ENCODE data around the gene CEP72. TPM values are rescaled to one million over a fixed set of nuclear protein-coding genes. Genes with fewer than 3 reads are reported as not detected.

The CEP72 gene
- polyA plus RNA-seq, 1 experiment, result 1.7 TPM

DNA sequence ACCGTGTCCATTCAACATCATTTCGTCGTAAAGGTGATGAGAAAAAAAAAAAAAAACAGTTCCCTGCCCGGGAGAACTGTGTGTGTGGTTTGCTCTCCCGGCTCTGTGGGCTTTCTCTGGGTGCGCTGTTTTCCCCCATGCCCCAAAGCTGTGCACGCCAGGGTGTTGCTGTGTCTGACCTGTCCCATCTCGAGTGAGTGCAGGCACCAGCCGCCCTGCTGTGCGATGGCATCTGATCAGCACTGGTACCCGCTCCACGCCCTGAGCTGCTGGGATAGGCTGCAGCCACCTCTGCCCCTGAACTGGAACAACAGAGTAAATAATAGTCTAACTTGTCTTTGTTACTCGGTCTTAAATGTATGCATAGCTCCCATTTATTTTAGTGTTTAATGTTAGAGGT, 33.3 kb downstream of the CEP72 start:
- DNase-seq (ENCODE audit: low read depth), result no peak
- CTCF ChIA-PET, result interaction anchor here (0.7 kb wide), 1 partner anchor 68 kb away, joined by 3 read pairs; no protein-coding TSS in a partner anchor
- TF ChIP-seq, protein P1, sequence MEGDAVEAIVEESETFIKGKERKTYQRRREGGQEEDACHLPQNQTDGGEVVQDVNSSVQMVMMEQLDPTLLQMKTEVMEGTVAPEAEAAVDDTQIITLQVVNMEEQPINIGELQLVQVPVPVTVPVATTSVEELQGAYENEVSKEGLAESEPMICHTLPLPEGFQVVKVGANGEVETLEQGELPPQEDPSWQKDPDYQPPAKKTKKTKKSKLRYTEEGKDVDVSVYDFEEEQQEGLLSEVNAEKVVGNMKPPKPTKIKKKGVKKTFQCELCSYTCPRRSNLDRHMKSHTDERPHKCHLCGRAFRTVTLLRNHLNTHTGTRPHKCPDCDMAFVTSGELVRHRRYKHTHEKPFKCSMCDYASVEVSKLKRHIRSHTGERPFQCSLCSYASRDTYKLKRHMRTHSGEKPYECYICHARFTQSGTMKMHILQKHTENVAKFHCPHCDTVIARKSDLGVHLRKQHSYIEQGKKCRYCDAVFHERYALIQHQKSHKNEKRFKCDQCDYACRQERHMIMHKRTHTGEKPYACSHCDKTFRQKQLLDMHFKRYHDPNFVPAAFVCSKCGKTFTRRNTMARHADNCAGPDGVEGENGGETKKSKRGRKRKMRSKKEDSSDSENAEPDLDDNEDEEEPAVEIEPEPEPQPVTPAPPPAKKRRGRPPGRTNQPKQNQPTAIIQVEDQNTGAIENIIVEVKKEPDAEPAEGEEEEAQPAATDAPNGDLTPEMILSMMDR (IDR thresholded peaks at IDR 0.05; ENCODE audit: insufficient read depth, low read depth, low read length), result no peak
- H3K27me3 ChIP-seq (ENCODE audit: control insufficient read depth, insufficient read depth, low read length), result no peaks in the 10 kb centered on the region
- POLR2A ChIA-PET, result no interaction called here
- peaks cover 6% of the 10 kb centered on the region; the same call in 1 of the 2 replicates for H3K36me3 ChIP-seq (ENCODE audit: control insufficient read depth, insufficient read depth, low read length)
- no peak overlapping the region for H3K4me3 ChIP-seq (ENCODE audit: low read depth, low read length)

DNA sequence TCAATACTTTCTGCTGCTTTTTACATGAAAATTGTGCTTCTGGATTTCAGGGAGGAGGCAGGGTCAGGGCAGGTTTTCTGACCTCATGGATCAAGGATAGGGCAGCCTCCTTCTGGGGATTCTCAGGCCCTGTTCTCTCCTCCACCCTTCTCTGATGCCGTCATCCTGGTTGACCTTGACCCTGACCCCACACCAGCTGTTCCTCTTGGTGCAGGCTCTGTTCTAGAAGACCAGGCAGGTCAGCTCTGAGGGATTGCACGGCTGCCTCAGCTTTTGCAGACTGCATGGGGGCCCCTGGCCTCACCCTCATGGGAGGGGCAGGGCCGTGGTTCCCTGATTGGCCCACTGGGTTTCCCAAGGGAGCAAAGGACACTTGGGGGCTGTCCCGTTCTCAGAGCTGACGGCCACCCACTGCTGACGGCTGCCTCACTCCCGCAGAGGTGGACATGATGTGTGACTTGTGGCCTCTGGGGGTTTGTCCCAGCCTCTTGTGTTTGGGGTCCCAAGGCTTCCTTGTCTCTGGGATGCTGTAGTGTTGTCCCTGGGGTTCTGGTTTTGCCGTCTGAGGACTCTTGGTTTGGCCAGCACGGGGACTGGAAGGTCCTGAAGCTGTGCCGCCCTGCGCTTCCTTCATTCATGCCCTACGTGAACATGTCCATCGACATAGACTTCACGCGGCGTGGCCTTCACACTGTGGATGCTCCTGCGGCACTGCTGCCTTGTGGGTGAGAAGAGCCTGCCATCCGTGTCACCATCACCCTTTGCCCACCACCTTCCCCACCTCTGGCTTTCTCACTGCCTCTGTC, 34.5 kb downstream of the CEP72 start:
- DNase-seq (ENCODE audit: low read depth), result no peak
- TF ChIP-seq, protein P1 (IDR thresholded peaks at IDR 0.05; ENCODE audit: insufficient read depth, low read depth, low read length), result no peak
- POLR2A ChIA-PET, result no interaction called here
- H3K27me3 ChIP-seq (ENCODE audit: control insufficient read depth, insufficient read depth, low read length), result no peaks in the 10 kb centered on the region
- CTCF ChIA-PET, result interaction anchor here (1.1 kb wide), 1 partner anchor 9 kb away, joined by 4 read pairs; no protein-coding TSS in a partner anchor
- no peak overlapping the region for H3K4me3 ChIP-seq (ENCODE audit: low read depth, low read length)
- H3K36me3 ChIP-seq (ENCODE audit: control insufficient read depth, insufficient read depth, low read length), result peaks cover 5% of the 10 kb centered on the region; the same call in 1 of the 2 replicates

DNA sequence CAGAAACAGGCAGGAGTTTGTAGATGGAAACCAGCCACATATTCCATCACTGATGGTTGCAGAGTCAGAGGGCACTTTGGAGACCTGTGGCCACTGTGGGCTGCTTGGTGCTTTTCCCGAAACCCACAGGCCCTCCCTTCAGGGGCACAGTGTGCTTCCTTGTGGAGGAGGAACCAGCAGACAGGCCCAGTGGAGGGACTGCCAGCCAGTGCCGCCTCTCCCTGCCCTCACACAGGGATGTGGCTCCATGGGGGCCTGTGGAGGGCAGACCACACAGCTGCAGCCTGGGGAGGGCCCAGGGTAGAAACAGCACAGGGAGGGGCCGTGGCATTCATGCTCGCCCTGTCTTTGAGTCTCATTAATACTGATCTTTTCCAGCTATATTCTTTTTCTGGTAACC, 35.2 kb downstream of the CEP72 start:
- no peak for DNase-seq (ENCODE audit: low read depth)
- TF ChIP-seq, protein P1 (IDR thresholded peaks at IDR 0.05; ENCODE audit: insufficient read depth, low read depth, low read length), result no peak
- CTCF ChIA-PET, result interaction anchor here (1.1 kb wide), 1 partner anchor 8 kb away, joined by 4 read pairs; no protein-coding TSS in a partner anchor
- Histone ChIP-seq H3K36me3 (ENCODE audit: control insufficient read depth, insufficient read depth, low read length) (peaks cover 5% of the 10 kb centered on the region; the same call in 1 of the 2 replicates), H3K27me3 (ENCODE audit: control insufficient read depth, insufficient read depth, low read length) (no peaks in the 10 kb centered on the region), H3K4me3 (ENCODE audit: low read depth, low read length) (no peak overlapping the region)
- POLR2A ChIA-PET, result no interaction called here

DNA sequence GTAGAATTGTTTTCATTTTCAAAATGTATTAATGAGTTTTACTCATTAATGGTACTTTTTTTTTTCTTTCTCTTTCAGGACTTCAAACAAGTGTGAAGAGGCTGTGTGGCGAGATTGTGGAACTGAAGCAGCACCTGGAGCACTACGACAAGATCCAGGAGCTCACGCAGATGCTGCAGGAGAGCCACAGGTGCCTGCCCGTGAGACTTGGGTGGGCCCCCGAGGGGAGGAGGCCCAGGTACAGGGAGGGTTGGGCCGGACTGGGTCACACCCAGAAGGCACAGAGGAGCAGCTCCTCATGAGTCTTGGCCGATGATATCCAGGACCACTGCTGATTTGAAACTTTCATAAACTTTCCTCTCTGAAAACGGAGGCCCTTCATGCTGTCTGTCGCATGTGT, 35.6 kb downstream of the CEP72 start:
- ChIA-PET CTCF (interaction anchor here (1.1 kb wide), 1 partner anchor 8 kb away, joined by 4 read pairs; no protein-coding TSS in a partner anchor), POLR2A (no interaction called here)
- no peaks in the 10 kb centered on the region for H3K27me3 ChIP-seq (ENCODE audit: control insufficient read depth, insufficient read depth, low read length)
- TF ChIP-seq, protein P1 (IDR thresholded peaks at IDR 0.05; ENCODE audit: insufficient read depth, low read depth, low read length), result no peak
- H3K36me3 ChIP-seq (ENCODE audit: control insufficient read depth, insufficient read depth, low read length), result peaks cover 3% of the 10 kb centered on the region; the same call in 1 of the 2 replicates
- no peak for DNase-seq (ENCODE audit: low read depth)
- no peak overlapping the region for H3K4me3 ChIP-seq (ENCODE audit: low read depth, low read length)

DNA sequence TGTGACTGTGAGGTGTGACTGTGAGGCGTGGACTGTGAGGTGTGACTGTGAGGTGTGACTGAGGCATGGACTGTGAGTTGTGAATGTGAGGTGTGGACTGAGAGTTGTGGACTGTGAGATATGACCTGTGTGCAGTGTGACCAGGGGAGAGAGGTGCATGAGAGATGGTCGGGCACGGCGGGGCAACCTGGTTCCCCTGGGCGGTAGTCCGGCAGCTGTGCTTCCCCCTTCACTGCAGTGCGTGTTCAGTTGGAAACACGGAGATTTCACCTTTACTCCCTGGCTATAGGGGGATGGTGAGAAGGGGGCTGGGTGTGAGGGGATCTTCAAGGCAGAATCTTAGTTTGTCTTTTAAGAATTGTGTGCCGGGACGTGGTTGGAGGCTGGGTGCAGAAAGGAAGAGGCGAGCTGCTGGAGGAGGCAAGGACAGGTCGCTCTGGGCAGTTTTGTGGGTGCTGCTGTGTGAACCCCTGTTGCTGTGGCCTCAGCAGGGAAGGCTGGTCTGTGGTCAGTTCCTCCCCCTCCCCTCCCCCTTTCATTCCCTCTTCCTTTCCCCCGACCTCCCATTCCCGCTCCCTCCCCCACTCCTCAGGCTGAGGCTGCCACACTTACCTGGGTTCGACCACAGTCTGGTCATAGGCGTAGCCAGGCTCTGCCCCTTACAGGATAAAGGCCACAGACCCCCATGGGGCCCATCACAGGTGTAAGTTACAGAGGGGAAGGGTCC, 39.3 kb downstream of the CEP72 start:
- ChIA-PET POLR2A (no interaction called here), CTCF (interaction anchor here (7.3 kb wide), 1 partner anchor 19 kb away, joined by 51 read pairs; no protein-coding TSS in a partner anchor)
- peaks cover 3% of the 10 kb centered on the region; the same call in 1 of the 2 replicates for H3K36me3 ChIP-seq (ENCODE audit: control insufficient read depth, insufficient read depth, low read length)
- no peak overlapping the region for H3K4me3 ChIP-seq (ENCODE audit: low read depth, low read length)
- TF ChIP-seq, protein P1 (IDR thresholded peaks at IDR 0.05; ENCODE audit: insufficient read depth, low read depth, low read length), result no peak
- no peaks in the 10 kb centered on the region for H3K27me3 ChIP-seq (ENCODE audit: control insufficient read depth, insufficient read depth, low read length)
- no peak for DNase-seq (ENCODE audit: low read depth)
